HG03378 (cell line): ENCODE results near the gene CNTN6.

Experiments used
- ATAC-seq: cut with Tn5 transposase; IDR thresholded peaks from one replicate; pipeline ENCODE4 v1.9.1; 2021; ENCODE audit warnings: mild to moderate bottlenecking, moderate library complexity; ENCODE audit not compliant: unreplicated experiment

Gene CNTN6

DNA sequence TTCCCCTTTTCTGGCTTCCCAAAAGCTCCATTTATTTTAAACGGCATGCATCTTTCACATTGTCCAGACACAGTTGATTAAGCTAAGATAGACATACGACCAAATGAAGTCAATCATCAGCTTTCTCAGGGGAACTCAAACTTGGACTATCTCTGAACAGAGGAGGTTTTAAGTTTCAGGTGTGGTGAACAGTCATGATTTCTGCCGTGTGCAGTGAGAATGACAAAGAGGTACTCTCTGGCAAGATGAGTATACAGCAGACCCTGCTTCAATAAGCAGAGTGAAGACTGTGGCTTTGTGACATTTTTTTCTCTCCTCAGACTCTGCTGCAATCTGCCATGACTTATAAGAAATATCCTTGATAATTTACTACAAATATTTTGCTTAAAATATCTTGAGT, 307.7 kb downstream of the CNTN6 start:
- no peak for ATAC-seq

DNA sequence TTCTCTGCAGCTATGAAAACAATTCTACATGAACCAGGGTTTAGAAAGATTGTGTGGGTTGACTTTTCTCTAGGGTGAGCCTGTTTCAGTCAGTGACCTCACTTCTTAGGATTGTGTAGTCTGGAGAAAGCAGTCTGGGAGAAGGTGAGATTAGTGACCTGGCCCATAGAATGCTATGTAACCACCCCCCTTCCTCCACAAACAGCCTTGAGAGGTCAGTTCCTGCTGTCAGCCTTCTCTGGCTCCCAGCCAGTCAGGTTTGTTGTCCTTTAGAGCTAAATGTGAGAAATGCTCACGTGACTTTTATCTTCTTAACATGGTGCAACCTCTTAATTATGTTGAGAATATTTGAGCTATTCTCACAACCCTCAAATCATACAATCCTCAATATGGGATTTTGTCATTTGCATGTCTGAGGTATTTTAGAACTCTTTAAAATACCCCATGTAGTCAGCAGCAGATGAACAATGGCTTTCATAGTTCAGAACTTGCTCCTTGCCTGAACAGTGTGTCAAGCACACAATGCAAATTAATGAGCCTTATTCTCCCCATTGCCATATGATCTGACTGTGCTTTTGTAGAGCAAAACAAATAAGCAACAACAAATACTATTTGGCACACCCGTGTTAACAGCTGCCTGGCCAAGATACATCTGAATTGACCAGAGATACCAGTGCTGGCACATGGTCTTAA, 311.6 kb downstream of the CNTN6 start:
- ATAC-seq, result no peak

GRCh38 chr3:1406250-1406649, 313.4 kb downstream of the CNTN6 start:
- ATAC-seq, result no peak

DNA sequence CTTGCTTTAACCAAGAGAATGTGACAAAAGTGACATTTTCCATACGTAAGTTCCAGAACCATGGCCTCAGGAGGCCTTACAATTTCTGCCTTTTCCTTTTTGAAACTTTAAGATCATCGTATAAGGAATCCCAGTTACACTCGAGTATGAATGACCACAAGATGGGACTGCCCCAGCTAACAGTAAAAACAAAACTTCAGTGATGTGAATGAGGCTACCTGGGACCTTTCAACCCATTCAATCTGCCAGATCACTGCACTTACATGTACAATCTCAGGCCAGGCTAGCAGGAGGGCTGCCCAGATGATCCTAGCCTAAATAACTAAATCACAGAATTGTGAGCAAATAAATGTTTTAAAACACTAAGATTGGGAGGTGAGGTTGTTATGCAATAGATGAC, 328.8 kb downstream of the CNTN6 start:
- ATAC-seq, result no peak

GRCh38 chr3:1423566-1424089, 330.8 kb downstream of the CNTN6 start:
- ATAC-seq, result no peak

DNA sequence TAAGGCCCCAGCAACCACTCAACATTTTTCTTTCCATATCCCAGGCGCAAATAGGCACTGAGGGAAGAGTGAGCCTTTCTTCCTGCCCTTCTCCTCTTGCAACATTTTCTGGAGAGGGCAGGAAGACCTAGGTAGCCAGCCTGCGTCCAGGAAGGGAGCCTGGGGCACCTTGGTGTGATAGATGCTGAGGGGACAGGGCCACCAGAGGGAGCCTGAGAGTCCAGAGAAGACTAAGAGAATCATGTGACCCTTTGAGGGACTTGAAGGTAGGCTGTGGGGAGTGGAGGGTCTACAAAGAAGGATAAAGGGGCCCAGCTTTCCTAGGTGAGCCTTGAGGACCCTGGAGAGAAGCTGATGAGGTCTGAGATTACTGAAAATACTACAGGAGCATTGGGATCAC, 346.6 kb downstream of the CNTN6 start:
- ATAC-seq, result no peak

DNA sequence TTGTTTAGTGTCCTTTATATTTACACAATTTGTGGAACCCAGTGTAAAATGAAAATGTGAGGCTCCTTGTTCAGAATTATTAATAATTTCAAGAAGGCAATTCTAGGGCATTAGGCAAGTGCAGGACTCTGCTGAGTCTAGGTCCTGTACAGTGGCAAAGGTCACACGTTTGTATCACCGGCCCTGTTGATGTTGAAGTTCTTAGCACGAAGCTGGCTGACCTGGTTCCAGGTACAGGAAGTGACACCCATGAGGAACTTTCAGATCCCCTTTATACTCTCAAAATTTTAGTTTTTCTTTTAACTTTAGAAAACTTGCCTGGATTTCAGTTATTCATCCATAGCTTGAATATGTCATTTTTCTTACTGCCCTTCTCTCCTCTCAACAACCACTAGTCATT, 349.4 kb downstream of the CNTN6 start:
- ATAC-seq, result no peak

- ATAC-seq, result no peak
These were observed 351.4 kb downstream of the CNTN6 start for GRCh38 chr3:1444195-1444594.

GRCh38 chr3:1446531-1446930, 353.7 kb downstream of the CNTN6 start:
- no peak for ATAC-seq

- no peak for ATAC-seq
These were observed 354.6 kb downstream of the CNTN6 start for GRCh38 chr3:1447452-1447851.

DNA sequence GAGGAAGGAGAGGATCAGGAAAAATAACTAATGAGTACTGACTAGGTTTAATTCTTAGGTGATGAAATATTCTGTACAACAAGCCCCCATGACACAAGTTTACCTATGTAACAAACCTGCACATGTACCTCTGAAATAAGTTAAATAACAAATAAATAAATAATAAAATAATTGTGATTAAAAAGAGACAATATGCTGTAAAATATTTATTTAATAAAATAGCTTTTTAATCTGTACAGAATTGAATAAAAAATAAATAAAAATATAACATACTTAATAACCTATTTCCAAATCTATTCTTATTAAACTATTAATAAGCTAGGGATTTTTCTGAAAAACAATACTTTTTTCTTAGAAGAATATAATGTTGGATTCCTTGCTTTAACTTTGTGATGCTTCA, 355.6 kb downstream of the CNTN6 start:
- ATAC-seq, result no peak
